Right cardiac atrium (tissue), 5 donors: ENCODE data around the gene FPGT. TPM values are rescaled to one million over a fixed set of nuclear protein-coding genes. Genes with fewer than 3 reads are reported as not detected.
"Not testable (repeated sequence)": the region's sequence is repeated elsewhere in the genome, so short reads cannot be mapped to it uniquely, and the experiment has no call there.

Experiments
- ATAC-seq, 2 donors: fragments of 200-7000 bp; cut with Tn5 transposase; one replicate each; pipeline versions ENCODE4 v1.8.0 to v1.9.1; 2020; ENCODE audit warnings: moderate library complexity in 2 of 2, mild to moderate bottlenecking in 1 of 2
- DNase-seq, 3 donors: peaks; one replicate each; pipeline ENCODE4 v3.0.0-alpha.2; 2020
- H3K27ac ChIP-seq: one replicate; pipeline ENCODE4 v1.5.1; 2013; ENCODE audit warnings: mild to moderate bottlenecking, low read length, control low read depth, moderate library complexity
- H3K27me3 ChIP-seq: one replicate; pipeline ENCODE4 v1.6.1; 2013; ENCODE audit not compliant: control insufficient read depth, insufficient read depth
- H3K4me1 ChIP-seq: one replicate; pipeline ENCODE4 v1.6.1; 2013; ENCODE audit warnings: low read length; ENCODE audit not compliant: control insufficient read depth, insufficient read depth
- H3K4me3 ChIP-seq: one replicate; pipeline ENCODE4 v1.5.1; 2013; ENCODE audit warnings: low read length, control low read depth
- H3K9me3 ChIP-seq: one replicate; pipeline ENCODE4 v1.6.1; 2013; ENCODE audit warnings: low read length; ENCODE audit not compliant: control insufficient read depth
- WGBS: extraction: QIAGEN DNeasy Blood & Tissue Kit; methylation state at CpG from one replicate; pipeline ENCODE4 v1.1.7; 2013; 5-methylcytosine and 5-hydroxymethylcytosine counted together
- intact Hi-C, 4 donors: fragments of 100-400 bp; cut with DNase I; formaldehyde crosslinking; loops; one replicate each; pipeline versions ENCODE4 v1.11.0 to v1.14.0; 2022 to 2023
- polyA plus RNA-seq: library from polyadenylated mRNA; stranded (reverse); fragments of 200-250 nt; gene quantifications from one replicate; pipeline ENCODE4 v1.2.3, GENCODE V29; 2013
- total RNA-seq, 4 donors: library from RNA; stranded (reverse); fragmentation: NEBNext Ultra II Directional; extraction: Animal tissue kit (Norgen Biotek cat#: 25700); gene quantifications; one replicate each; pipeline ENCODE4 v1.2.1, GENCODE V29; 2021
- donor health status: healthy with polysubstance abuse.
- donor health status: DM: no; HTN: yes; CAD: no.
- donor health status: DM: no; HTN: no; CAD: no.
- donor health status: DM: no; HTN: yes; CAD: no; lungs with severe emphysema.
- donor health status: DM: yes; HTN: yes; CAD: no.

Gene FPGT
- total and polyA plus RNA-seq, 5 donors: 7.6 to 20.9 (median 13.8) TPM

DNA sequence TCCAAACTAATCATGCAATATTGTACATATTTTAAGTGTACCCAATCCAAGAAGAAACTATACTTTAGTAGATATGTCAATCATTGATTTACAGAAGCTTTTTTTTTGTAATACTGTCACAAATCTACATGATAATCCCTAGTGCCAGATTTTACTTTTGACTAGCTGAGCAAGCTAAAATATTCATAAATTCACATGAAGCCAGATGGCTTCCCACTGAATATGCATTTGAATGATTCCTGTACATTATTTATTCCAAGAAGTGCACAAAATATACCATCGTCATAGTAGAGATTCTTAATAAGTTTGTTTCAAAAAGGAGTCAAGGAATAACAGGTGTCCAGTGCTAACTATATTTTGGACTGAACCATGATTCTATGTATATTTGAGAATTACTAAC is 17.2 kb downstream of the FPGT start:
- ATAC-seq (no peak), DNase-seq (no peak)
- H3K9me3 ChIP-seq: no peaks in the 10 kb centered on the region
- no peak overlapping the region for H3K27ac ChIP-seq
- H3K4me1 ChIP-seq: no peaks in the 10 kb centered on the region
- WGBS: 95% methylated on average over 1 of the region's 1 CpG
- intact Hi-C loops: no loop called here
- no peaks in the 10 kb centered on the region for H3K27me3 ChIP-seq
- H3K4me3 ChIP-seq: no peak overlapping the region

DNA sequence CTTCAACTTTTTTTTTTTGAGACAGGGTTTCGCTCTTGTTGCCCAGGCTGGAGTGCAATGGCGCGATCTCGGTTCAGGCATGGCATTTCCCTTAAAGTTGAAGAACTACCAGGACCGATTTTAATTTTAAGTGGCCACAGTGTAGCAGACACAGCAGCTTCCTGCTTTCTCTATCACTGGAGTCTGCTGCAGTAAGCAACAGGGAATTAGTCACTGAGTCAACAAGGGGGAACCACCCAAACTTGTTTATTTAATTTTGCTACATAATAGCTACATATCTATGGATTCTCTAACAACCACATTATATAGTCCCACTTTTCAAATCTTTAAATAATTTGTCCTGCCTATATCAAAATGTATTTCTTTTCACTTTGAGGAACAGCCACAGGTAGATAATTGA is 24.7 kb downstream of the FPGT start:
- Histone ChIP-seq H3K27ac (no peak overlapping the region), H3K4me1 (no peaks in the 10 kb centered on the region), H3K27me3 (no peaks in the 10 kb centered on the region), H3K4me3 (no peak overlapping the region), H3K9me3 (no peaks in the 10 kb centered on the region)
- ATAC-seq: no peak
- WGBS: 96% methylated on average over 5 of the region's 5 CpGs
- peak in 1 of 3 donors; percentile 30 for DNase-seq
- intact Hi-C loops: no loop called here

DNA sequence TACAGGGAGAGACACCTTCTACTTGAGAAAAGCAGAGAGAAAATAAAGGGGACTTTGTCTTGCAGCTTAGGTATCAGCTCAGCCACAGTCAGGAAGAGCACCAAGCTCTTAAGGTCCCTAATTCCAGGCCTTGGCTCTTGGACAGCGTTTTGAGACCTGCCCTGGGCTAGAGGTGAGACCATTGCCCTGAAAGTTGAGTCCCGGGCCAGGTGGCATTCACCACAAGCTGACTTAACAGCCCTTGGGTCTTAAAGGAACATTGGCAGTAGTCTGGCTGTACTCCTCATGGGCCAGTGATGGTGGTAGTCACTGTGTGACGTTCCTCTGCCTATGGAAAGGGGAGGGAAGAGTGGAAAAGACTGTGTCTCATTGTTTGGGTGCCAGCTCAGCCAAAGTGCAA is 25.4 kb downstream of the FPGT start:
- WGBS: 76% methylated on average over 3 of the region's 3 CpGs
- intact Hi-C loops: no loop called here
- Histone ChIP-seq H3K27ac (no peak overlapping the region), H3K27me3 (no peaks in the 10 kb centered on the region), H3K4me1 (no peaks in the 10 kb centered on the region), H3K9me3 (no peaks in the 10 kb centered on the region), H3K4me3 (no peak overlapping the region)
- ATAC-seq (no peak), DNase-seq (no peak)

DNA sequence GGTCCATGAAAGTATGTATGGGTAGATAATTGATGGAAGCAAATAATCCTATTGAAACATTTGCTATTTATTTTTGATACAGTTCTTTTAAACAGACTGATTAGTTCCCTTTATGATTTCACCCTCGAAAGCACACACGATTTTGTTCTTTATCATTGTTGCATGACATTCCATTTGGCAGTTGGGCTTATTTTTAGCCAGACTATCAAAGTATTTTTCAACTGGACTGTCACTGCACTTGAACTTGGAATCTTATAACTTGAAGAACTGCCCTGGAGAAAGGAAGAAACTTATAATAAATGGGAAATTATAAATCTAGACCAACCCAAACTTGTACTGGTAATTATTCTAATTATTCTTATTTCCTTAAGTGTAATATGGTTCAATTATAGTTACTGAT is 37.1 kb downstream of the FPGT start, which contains the start of gene TNNI3K:
TSS of gene TNNI3K (plus strand) at position 235 of the 400 bp plus-strand sequence. CDS start at position 300, 65 bp downstream.
- Histone ChIP-seq H3K9me3 (no peaks in the 10 kb centered on the region), H3K27me3 (no peaks in the 10 kb centered on the region), H3K4me3 (peak within 1 kb of the TSS; percentile 74), H3K4me1 (no peaks in the 10 kb centered on the region), H3K27ac (no peak within 1 kb of the TSS)
- DNase-seq (no peak), ATAC-seq (no peak)
- intact Hi-C loops: no loop called here
- WGBS: 28% methylated on average over 2 of the region's 2 CpGs

DNA sequence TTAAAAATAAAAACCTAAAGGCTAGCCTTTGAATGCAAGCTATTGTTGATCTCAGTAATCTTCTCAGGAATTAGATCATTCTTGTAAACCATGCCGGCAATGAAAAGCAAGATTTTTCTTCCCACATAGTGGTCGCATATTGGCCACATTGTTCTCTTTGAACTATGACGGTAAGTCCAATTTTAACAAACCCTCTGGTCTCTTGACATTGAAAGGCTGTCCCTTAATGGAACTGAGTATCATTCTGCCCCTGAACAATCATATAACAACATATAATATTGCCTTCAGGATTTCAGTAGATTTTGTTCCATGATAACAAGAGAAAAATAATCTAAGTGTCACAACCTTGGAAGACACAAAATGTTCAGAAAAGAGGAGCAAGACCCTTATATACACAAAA is 38.4 kb downstream of the FPGT start:
- ATAC-seq (peak in 1 of 2 donors; percentile 31), DNase-seq (no peak)
- intact Hi-C loops: no loop called here
- Histone ChIP-seq H3K4me3 (peak overlapping the region; percentile 74), H3K9me3 (no peaks in the 10 kb centered on the region), H3K4me1 (no peaks in the 10 kb centered on the region), H3K27ac (no peak overlapping the region), H3K27me3 (no peaks in the 10 kb centered on the region)
- WGBS: 61% methylated on average over 3 of the region's 3 CpGs

DNA sequence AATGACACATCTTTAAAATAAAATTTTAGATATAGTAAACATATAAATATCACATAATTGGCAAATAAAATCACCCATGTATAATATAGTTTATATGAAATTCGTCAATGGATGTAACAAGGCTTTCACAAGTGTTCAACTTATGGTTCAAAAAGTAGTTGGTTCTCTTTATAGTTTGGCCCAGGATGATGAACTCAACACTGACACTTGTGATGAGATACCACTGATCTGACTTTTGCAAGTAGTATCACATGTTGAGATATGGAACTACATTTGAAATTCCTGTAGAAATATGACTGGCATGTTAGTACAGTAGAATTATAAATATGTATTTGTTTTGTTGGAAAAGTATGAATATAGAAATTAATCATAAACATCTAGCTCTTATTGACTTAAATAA is 39.0 kb downstream of the FPGT start:
- ATAC-seq (peak in 1 of 2 donors; percentile 51), DNase-seq (no peak)
- Histone ChIP-seq H3K4me3 (peak overlapping the region; percentile 74), H3K4me1 (no peaks in the 10 kb centered on the region), H3K9me3 (no peaks in the 10 kb centered on the region), H3K27me3 (no peaks in the 10 kb centered on the region), H3K27ac (no peak overlapping the region)
- WGBS: 60% methylated on average over 1 of the region's 1 CpG
- intact Hi-C loops: no loop called here

DNA sequence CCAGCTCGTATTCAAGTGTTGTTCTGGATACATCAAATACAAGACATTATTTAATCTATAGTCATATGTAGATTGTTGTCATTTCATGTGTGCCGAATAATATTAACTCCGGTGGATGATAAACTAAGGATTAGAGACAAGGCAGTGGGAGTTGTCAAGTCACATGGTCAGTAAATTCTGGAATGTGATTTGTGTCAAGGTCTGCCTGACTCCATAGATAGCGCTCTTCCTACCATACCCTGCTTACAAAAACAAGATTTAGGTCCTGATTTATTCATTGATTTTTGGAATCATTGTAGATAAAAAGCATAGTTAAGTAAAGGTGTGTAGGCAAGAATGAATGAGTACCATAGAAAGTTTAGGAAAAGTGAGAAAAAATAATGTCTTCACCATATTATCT is 39.7 kb downstream of the FPGT start:
- Histone ChIP-seq H3K27ac (no peak overlapping the region), H3K4me3 (peak overlapping the region; percentile 40)
- no peak for ATAC-seq

DNA sequence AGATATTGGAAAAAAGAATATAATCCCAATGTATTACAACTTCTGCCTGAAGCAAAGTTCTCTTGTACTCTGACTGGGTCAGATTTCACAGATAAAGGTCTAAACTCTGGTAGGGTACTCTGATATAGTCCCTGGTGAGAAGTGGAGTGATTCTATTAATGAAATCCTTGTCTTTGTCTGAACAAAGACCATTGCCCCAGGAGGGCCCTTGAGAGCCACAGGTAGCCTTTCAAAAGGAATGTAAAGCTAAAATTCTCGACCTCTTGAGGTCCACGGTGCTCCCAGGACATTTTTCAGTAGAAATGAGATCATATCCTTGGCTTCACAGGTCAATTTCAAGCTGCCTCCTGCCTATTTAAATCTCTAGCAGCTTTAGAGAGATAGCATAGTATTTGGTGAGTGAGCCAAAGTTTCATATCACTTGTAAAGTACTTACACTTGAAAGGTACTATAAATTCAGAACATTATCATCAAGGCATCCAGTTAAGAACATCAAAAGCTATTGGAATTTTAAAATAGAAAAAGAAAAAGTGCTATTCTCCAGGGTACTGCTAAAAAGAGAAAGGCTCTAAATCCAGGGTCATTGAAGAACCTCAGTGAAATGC is 47.2 kb downstream of the FPGT start:
- DNase-seq (no peak), ATAC-seq (peak in 1 of 2 donors; percentile 64)
- H3K4me3 ChIP-seq: no peak overlapping the region
- H3K4me1 ChIP-seq: no peaks in the 10 kb centered on the region
- H3K27ac ChIP-seq: peak overlapping the region; percentile 48
- 8% methylated on average over 2 of the region's 2 CpGs for WGBS
- H3K27me3 ChIP-seq: no peaks in the 10 kb centered on the region
- no peaks in the 10 kb centered on the region for H3K9me3 ChIP-seq
- intact Hi-C loops: no loop called here

More for the DNA sequence above, 39.7 kb downstream of the FPGT start:
- WGBS: 64% methylated on average over 4 of the region's 4 CpGs
- intact Hi-C loops: no loop called here
- DNase-seq: no peak
- no peaks in the 10 kb centered on the region for H3K4me1 ChIP-seq
- H3K9me3 ChIP-seq: no peaks in the 10 kb centered on the region
- no peaks in the 10 kb centered on the region for H3K27me3 ChIP-seq

DNA sequence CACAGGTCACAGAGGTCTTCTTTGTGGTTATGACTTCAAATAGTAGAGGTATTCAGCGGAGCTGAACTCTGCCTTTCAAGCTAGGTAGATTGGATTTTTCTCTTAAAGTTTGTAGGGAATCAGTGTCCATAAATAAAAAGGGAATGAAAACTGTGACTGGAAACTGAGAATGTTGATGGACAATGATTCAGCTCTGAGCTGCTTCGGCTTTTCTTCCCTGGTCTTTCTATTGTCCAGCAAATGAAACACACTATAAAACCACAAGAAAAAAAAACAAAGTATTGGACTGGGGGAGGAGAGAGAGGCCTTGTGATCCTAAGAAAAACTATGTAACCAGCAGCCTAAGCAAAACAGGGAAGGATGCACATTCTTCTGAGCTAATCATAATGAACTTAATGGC is 48.3 kb downstream of the FPGT start:
- Histone ChIP-seq H3K4me3 (no peak overlapping the region), H3K27ac (no peak overlapping the region), H3K27me3 (no peaks in the 10 kb centered on the region), H3K9me3 (no peaks in the 10 kb centered on the region), H3K4me1 (no peaks in the 10 kb centered on the region)
- intact Hi-C loops: no loop called here
- ATAC-seq (no peak), DNase-seq (no peak)
- 88% methylated on average over 2 of the region's 2 CpGs for WGBS

DNA sequence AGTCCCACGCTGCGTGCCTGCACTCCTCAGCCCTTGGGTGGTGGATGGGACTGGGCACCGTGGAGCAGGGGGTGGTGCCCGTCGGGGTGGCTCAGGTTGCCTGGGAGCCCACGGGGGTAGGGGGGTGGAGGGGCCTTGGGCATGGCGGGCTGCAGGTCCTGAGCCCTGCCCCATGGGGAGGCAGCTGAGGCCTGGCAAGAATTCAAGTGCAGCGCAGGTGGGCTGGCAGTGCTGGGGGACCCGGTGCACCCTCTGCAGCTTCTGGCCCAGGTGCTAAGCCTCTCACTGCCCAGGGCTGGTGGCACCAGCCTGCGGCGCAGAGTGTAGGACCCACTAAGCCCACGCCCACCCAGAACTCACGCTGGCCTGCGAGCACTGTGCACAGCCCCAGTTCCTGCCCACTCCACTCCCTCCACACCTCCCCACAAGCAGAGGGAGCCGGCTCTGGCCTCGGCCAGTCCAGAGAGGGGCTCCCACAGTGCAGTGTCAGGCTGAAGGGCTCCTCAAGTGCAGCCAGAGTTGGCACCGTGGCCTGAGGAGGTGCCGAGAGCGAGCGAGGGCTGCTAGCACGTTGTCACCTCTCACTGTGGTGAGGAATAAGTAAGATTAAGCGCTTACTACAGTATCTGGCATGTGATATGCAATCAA is 50.0 kb downstream of the FPGT start:
- ATAC-seq: peak; percentile 47 to 67
- no peaks in the 10 kb centered on the region for H3K9me3 ChIP-seq
- H3K27ac ChIP-seq: no peak overlapping the region
- H3K27me3 ChIP-seq: no peaks in the 10 kb centered on the region
- H3K4me1 ChIP-seq: no peaks in the 10 kb centered on the region
- WGBS: 82% methylated on average over 22 of the region's 22 CpGs
- peak in 2 of 3 donors; percentile 71 to 80 for DNase-seq
- intact Hi-C loops: no loop called here
- no peak overlapping the region for H3K4me3 ChIP-seq

DNA sequence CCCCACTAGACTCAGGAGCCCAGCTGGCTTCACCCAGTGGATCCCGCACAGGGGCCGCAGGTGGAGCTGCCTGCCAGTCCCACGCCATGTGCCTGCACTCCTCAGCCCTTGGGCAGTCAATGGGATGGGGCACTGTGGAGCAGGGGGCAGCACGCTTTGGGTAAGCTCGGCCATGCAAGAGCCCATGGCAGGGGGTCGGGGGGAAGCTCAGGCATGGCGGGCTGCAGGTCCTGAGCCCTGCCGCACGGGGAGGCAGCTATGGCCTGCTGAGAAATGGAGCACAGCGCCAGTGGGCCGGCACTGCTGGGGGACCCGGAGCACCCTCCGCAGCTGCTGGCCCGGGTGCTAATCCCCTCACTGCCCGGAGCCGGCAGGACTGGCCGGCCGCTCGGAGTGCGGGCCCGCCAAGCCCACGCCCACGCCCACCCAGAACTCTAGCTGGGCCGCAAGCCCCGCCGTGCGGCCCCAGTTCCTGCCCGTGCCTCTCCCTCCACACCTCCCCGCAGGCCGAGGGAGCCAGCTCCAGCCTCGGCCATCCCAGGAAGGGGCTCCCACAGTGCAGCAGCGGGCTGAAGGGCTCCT is 55.3 kb downstream of the FPGT start:
- DNase-seq: peak in 2 of 3 donors; percentile 16 to 43
- H3K4me3 ChIP-seq, H3K4me1 ChIP-seq, intact Hi-C loops, H3K27ac ChIP-seq, ATAC-seq, H3K9me3 ChIP-seq, H3K27me3 ChIP-seq: not testable (repeated sequence)
- 86% methylated on average over 32 of the region's 32 CpGs for WGBS
